ENCODE data around the gene DDX10.

DDX10 gene

GRCh38 chr11:108904480-108904879, 239.6 kb downstream of the DDX10 start:
- Histone ChIP-seq H3K4me3 (ENCODE audit: insufficient read depth, low read depth, low read length, poor library complexity, severe bottlenecking) (no peak overlapping the region), H3K27ac (ENCODE audit: insufficient read depth, low read length, poor library complexity, severe bottlenecking) (no peak overlapping the region), H3K4me1 (ENCODE audit: control insufficient read depth, insufficient read depth, low read length, poor library complexity, severe bottlenecking) (no peaks in the 10 kb centered on the region), H3K27me3 (replicated peaks; ENCODE audit: control insufficient read depth, insufficient read depth, low read length, poor library complexity, severe bottlenecking) (no peaks in the 10 kb centered on the region), H3K36me3 (ENCODE audit: control insufficient read depth, insufficient read depth, low read length) (no peaks in the 10 kb centered on the region), H3K9me3 (ENCODE audit: control insufficient read depth, low read length) (no peaks in the 10 kb centered on the region)
- DNase-seq: no peak

DNA sequence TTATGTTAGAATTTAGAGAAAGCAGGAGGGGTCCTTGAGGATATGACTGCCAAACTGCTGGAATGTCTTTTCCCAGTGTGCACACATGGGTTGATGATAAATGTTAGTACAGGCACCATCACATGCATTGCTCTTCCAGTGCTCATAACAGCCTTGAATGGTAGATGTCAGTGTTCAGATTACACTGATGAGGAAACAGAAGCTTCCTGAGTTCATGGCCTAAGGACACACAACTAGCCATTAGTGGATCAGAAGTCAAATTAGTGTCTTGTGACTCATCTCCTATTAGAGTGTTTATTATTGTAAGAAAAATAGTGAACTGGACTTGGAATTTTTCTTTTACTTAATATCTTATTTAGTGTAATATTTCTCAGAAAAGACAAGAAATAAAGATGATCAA, 241.5 kb downstream of the DDX10 start:
- no peak overlapping the region for H3K4me3 ChIP-seq (ENCODE audit: insufficient read depth, low read depth, low read length, poor library complexity, severe bottlenecking)
- H3K27ac ChIP-seq (ENCODE audit: insufficient read depth, low read length, poor library complexity, severe bottlenecking): no peak overlapping the region
- no peaks in the 10 kb centered on the region for H3K27me3 ChIP-seq (replicated peaks; ENCODE audit: control insufficient read depth, insufficient read depth, low read length, poor library complexity, severe bottlenecking)
- H3K9me3 ChIP-seq (ENCODE audit: control insufficient read depth, low read length): no peaks in the 10 kb centered on the region
- no peaks in the 10 kb centered on the region for H3K36me3 ChIP-seq (ENCODE audit: control insufficient read depth, insufficient read depth, low read length)
- DNase-seq: no peak
- no peaks in the 10 kb centered on the region for H3K4me1 ChIP-seq (ENCODE audit: control insufficient read depth, insufficient read depth, low read length, poor library complexity, severe bottlenecking)

DNA sequence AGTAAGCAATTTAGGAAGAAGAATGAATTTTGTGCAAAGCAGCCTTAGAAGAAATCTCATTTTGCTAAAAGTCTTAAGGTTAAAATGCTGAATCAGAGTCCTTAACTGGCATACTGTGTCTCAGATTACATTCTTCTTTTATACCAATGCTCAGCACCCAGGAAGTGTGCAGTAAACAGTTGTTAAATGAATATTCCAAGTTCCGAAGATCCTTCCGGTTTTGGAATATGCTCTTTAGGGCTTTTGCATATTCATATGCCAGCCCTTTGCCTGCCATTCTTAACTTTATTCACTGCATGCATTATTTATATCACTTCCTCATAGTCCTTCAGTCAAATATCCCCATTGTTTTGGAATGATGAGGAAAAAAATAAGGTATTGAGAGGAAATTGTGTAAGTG, 242.0 kb downstream of the DDX10 start:
- Histone ChIP-seq H3K4me3 (ENCODE audit: insufficient read depth, low read depth, low read length, poor library complexity, severe bottlenecking) (no peak overlapping the region), H3K9me3 (ENCODE audit: control insufficient read depth, low read length) (no peaks in the 10 kb centered on the region), H3K36me3 (ENCODE audit: control insufficient read depth, insufficient read depth, low read length) (no peaks in the 10 kb centered on the region), H3K27me3 (replicated peaks; ENCODE audit: control insufficient read depth, insufficient read depth, low read length, poor library complexity, severe bottlenecking) (no peaks in the 10 kb centered on the region), H3K4me1 (ENCODE audit: control insufficient read depth, insufficient read depth, low read length, poor library complexity, severe bottlenecking) (no peaks in the 10 kb centered on the region), H3K27ac (ENCODE audit: insufficient read depth, low read length, poor library complexity, severe bottlenecking) (no peak overlapping the region)
- DNase-seq: no peak

GRCh38 chr11:108909041-108909440, 244.2 kb downstream of the DDX10 start:
- Histone ChIP-seq H3K27me3 (replicated peaks; ENCODE audit: control insufficient read depth, insufficient read depth, low read length, poor library complexity, severe bottlenecking) (no peaks in the 10 kb centered on the region), H3K36me3 (ENCODE audit: control insufficient read depth, insufficient read depth, low read length) (no peaks in the 10 kb centered on the region)
- DNase-seq: no peak

GRCh38 chr11:108909921-108910320, 245.1 kb downstream of the DDX10 start:
- Histone ChIP-seq H3K36me3 (ENCODE audit: control insufficient read depth, insufficient read depth, low read length) (no peaks in the 10 kb centered on the region), H3K27me3 (replicated peaks; ENCODE audit: control insufficient read depth, insufficient read depth, low read length, poor library complexity, severe bottlenecking) (no peaks in the 10 kb centered on the region), H3K9me3 (ENCODE audit: control insufficient read depth, low read length) (no peaks in the 10 kb centered on the region), H3K27ac (ENCODE audit: insufficient read depth, low read length, poor library complexity, severe bottlenecking) (no peak overlapping the region), H3K4me1 (ENCODE audit: control insufficient read depth, insufficient read depth, low read length, poor library complexity, severe bottlenecking) (no peaks in the 10 kb centered on the region), H3K4me3 (ENCODE audit: insufficient read depth, low read depth, low read length, poor library complexity, severe bottlenecking) (no peak overlapping the region)
- no peak for DNase-seq

More at GRCh38 chr11:108909041-108909440, 244.2 kb downstream of the DDX10 start:
- H3K9me3 ChIP-seq (ENCODE audit: control insufficient read depth, low read length): no peaks in the 10 kb centered on the region
- H3K27ac ChIP-seq (ENCODE audit: insufficient read depth, low read length, poor library complexity, severe bottlenecking): no peak overlapping the region
- H3K4me1 ChIP-seq (ENCODE audit: control insufficient read depth, insufficient read depth, low read length, poor library complexity, severe bottlenecking): no peaks in the 10 kb centered on the region
- no peak overlapping the region for H3K4me3 ChIP-seq (ENCODE audit: insufficient read depth, low read depth, low read length, poor library complexity, severe bottlenecking)

DNA sequence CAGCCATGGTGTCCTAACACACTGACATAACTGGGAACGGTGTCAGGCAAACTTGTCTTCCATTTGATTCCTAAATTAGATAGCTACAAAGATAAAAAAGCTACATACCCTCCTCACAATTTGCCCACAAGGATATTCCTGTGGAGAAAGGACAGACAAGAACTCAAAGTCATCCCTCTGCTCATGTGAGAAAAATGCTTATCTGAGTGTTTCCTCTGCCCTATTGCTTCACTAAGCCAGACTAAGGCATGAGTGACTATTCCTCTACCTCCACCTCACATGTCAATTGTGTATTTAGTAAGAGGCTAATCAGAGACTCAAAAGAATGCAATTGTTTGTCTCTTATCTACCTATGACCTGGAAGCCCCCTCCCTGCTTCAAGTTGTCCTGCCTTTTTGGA, 247.7 kb downstream of the DDX10 start:
- Histone ChIP-seq H3K36me3 (ENCODE audit: control insufficient read depth, insufficient read depth, low read length) (no peaks in the 10 kb centered on the region), H3K27ac (ENCODE audit: insufficient read depth, low read length, poor library complexity, severe bottlenecking) (no peak overlapping the region), H3K9me3 (ENCODE audit: control insufficient read depth, low read length) (no peaks in the 10 kb centered on the region), H3K27me3 (replicated peaks; ENCODE audit: control insufficient read depth, insufficient read depth, low read length, poor library complexity, severe bottlenecking) (no peaks in the 10 kb centered on the region), H3K4me3 (ENCODE audit: insufficient read depth, low read depth, low read length, poor library complexity, severe bottlenecking) (no peak overlapping the region), H3K4me1 (ENCODE audit: control insufficient read depth, insufficient read depth, low read length, poor library complexity, severe bottlenecking) (no peaks in the 10 kb centered on the region)
- no peak for DNase-seq

DNA sequence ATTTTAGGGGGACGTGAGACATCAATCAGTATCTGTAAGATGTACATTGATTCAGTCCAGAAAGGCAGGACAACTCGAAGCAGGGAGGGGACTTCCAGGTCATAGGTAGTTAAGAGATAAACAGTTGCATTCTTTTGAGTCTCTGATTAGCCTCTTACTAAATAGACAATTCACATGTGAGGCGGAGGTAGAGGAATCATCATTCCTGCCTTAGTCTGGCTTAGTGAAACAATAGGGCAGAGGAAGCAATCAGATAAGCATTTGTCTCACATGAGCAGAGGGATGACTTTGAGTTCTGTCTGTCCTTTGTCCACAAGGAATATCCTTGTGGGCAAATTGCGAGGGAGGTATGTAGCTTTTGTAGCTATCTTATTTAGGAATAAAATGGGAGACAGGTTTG, 248.3 kb downstream of the DDX10 start:
- Histone ChIP-seq H3K9me3 (ENCODE audit: control insufficient read depth, low read length) (no peaks in the 10 kb centered on the region), H3K36me3 (ENCODE audit: control insufficient read depth, insufficient read depth, low read length) (no peaks in the 10 kb centered on the region)

DNA sequence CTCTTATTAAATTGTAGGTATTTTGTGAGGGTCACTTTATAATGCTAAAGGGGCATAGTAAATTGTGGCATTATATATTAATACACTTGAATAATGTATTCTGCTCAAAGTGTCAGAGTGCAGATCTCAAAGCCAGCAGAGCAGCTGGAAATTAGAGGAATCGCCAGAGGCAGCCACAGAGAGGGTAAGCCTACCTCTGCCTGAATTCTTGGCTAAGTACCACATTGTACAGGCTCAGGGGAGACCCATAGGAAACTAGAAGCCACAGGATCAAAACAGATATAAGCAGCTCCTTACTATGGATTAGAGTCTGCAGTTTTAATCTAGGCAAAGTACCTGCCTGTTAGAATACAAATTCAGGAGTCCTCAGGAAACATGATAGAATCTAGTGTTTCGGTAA, 249.3 kb downstream of the DDX10 start:
- H3K4me3 ChIP-seq (ENCODE audit: insufficient read depth, low read depth, low read length, poor library complexity, severe bottlenecking): no peak overlapping the region

More for the DNA sequence above, 248.3 kb downstream of the DDX10 start:
- Histone ChIP-seq H3K27me3 (replicated peaks; ENCODE audit: control insufficient read depth, insufficient read depth, low read length, poor library complexity, severe bottlenecking) (no peaks in the 10 kb centered on the region), H3K27ac (ENCODE audit: insufficient read depth, low read length, poor library complexity, severe bottlenecking) (no peak overlapping the region), H3K4me1 (ENCODE audit: control insufficient read depth, insufficient read depth, low read length, poor library complexity, severe bottlenecking) (no peaks in the 10 kb centered on the region), H3K4me3 (ENCODE audit: insufficient read depth, low read depth, low read length, poor library complexity, severe bottlenecking) (no peak overlapping the region)
- DNase-seq: no peak

DNA sequence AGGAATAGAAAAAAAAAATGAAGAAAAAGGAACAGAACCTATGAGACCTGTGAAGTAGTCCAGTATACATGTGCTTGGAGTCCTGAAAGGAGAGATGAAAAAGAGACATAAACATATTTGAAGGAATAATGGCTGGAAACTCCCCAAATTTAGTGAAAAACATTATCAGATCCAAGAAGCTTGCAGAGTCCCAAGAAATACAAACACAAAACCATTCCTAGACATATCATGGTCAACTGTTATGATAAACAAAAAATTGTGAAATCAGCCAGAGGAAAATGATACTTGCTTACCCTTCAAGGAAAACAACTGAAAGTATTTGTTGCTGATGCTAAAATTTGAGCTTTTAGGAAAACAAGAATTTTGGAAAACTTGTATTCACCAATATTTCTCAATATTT, 250.1 kb downstream of the DDX10 start:
- Histone ChIP-seq H3K27ac (ENCODE audit: insufficient read depth, low read length, poor library complexity, severe bottlenecking) (no peak overlapping the region), H3K36me3 (ENCODE audit: control insufficient read depth, insufficient read depth, low read length) (no peaks in the 10 kb centered on the region), H3K4me3 (ENCODE audit: insufficient read depth, low read depth, low read length, poor library complexity, severe bottlenecking) (no peak overlapping the region)

More for the DNA sequence above, 249.3 kb downstream of the DDX10 start:
- H3K9me3 ChIP-seq (ENCODE audit: control insufficient read depth, low read length): no peaks in the 10 kb centered on the region
- no peak for DNase-seq
- no peaks in the 10 kb centered on the region for H3K36me3 ChIP-seq (ENCODE audit: control insufficient read depth, insufficient read depth, low read length)
- no peaks in the 10 kb centered on the region for H3K4me1 ChIP-seq (ENCODE audit: control insufficient read depth, insufficient read depth, low read length, poor library complexity, severe bottlenecking)
- H3K27ac ChIP-seq (ENCODE audit: insufficient read depth, low read length, poor library complexity, severe bottlenecking): no peak overlapping the region
- no peaks in the 10 kb centered on the region for H3K27me3 ChIP-seq (replicated peaks; ENCODE audit: control insufficient read depth, insufficient read depth, low read length, poor library complexity, severe bottlenecking)

GRCh38 chr11:108915666-108916065, 250.8 kb downstream of the DDX10 start:
- no peaks in the 10 kb centered on the region for H3K36me3 ChIP-seq (ENCODE audit: control insufficient read depth, insufficient read depth, low read length)
- H3K9me3 ChIP-seq (ENCODE audit: control insufficient read depth, low read length): no peaks in the 10 kb centered on the region
- H3K27ac ChIP-seq (ENCODE audit: insufficient read depth, low read length, poor library complexity, severe bottlenecking): no peak overlapping the region
- no peak for DNase-seq
- no peak overlapping the region for H3K4me3 ChIP-seq (ENCODE audit: insufficient read depth, low read depth, low read length, poor library complexity, severe bottlenecking)
- H3K27me3 ChIP-seq (replicated peaks; ENCODE audit: control insufficient read depth, insufficient read depth, low read length, poor library complexity, severe bottlenecking): no peaks in the 10 kb centered on the region
- no peaks in the 10 kb centered on the region for H3K4me1 ChIP-seq (ENCODE audit: control insufficient read depth, insufficient read depth, low read length, poor library complexity, severe bottlenecking)

More for the DNA sequence above, 250.1 kb downstream of the DDX10 start:
- Histone ChIP-seq H3K27me3 (replicated peaks; ENCODE audit: control insufficient read depth, insufficient read depth, low read length, poor library complexity, severe bottlenecking) (no peaks in the 10 kb centered on the region), H3K9me3 (ENCODE audit: control insufficient read depth, low read length) (no peaks in the 10 kb centered on the region), H3K4me1 (ENCODE audit: control insufficient read depth, insufficient read depth, low read length, poor library complexity, severe bottlenecking) (no peaks in the 10 kb centered on the region)
- no peak for DNase-seq

GRCh38 chr11:108916290-108916689, 251.4 kb downstream of the DDX10 start:
- Histone ChIP-seq H3K9me3 (ENCODE audit: control insufficient read depth, low read length) (no peaks in the 10 kb centered on the region), H3K27ac (ENCODE audit: insufficient read depth, low read length, poor library complexity, severe bottlenecking) (no peak overlapping the region), H3K27me3 (replicated peaks; ENCODE audit: control insufficient read depth, insufficient read depth, low read length, poor library complexity, severe bottlenecking) (no peaks in the 10 kb centered on the region), H3K4me1 (ENCODE audit: control insufficient read depth, insufficient read depth, low read length, poor library complexity, severe bottlenecking) (no peaks in the 10 kb centered on the region), H3K36me3 (ENCODE audit: control insufficient read depth, insufficient read depth, low read length) (no peaks in the 10 kb centered on the region), H3K4me3 (ENCODE audit: insufficient read depth, low read depth, low read length, poor library complexity, severe bottlenecking) (no peak overlapping the region)
- no peak for DNase-seq

Measured in effector memory CD4-positive, alpha-beta T cell (primary cell).